Heart left ventricle (tissue), 16 donors: ENCODE data around the gene DPAGT1. TPM values are rescaled to one million over a fixed set of nuclear protein-coding genes. Genes with fewer than 3 reads are reported as not detected.

Experiments used
- ATAC-seq, 4 donors: fragments of 200-7000 bp; cut with Tn5 transposase; one replicate each; pipeline ENCODE4 v1.9.1; 2020 to 2022; ENCODE audit warnings: moderate library complexity in 4 of 4, mild to moderate bottlenecking in 3 of 4, moderate number of reproducible peaks in 1 of 4
- DNase-seq, 5 donors: peaks; one replicate each; pipeline ENCODE4 v3.0.0-alpha.2; 2020
- H3K27ac ChIP-seq, 12 donors: fragments of 200-600 bp; sonication (generic) in 4 of 12; one replicate each; pipeline versions ENCODE4 v1.5.0 to v1.8.0; 2016 to 2022; ENCODE audit warnings: mild to moderate bottlenecking in 2 of 12
- H3K27me3 ChIP-seq, 9 donors: fragments of 200-600 bp; sonication (generic) in 2 of 9; one replicate each; pipeline versions ENCODE4 v1.5.1 to v1.8.0; 2016 to 2022; ENCODE audit warnings: mild to moderate bottlenecking in 3 of 9
- H3K36me3 ChIP-seq, 9 donors: fragments of 200-600 bp; sonication (generic) in 2 of 9; one replicate each; pipeline versions ENCODE4 v1.5.0 to v1.8.0; 2018 to 2022; ENCODE audit warnings: mild to moderate bottlenecking in 2 of 9
- H3K4me1 ChIP-seq, 12 donors: fragments of 200-600 bp; sonication (generic) in 4 of 12; one replicate each; pipeline versions ENCODE4 v1.5.0 to v1.8.0; 2016 to 2022; ENCODE audit warnings: mild to moderate bottlenecking in 3 of 12
- H3K4me3 ChIP-seq, 12 donors: fragments of 200-600 bp; sonication (generic) in 4 of 12; one replicate each; pipeline versions ENCODE4 v1.5.0 to v1.8.0; 2017 to 2022; ENCODE audit warnings: mild to moderate bottlenecking in 9 of 12, moderate library complexity in 4 of 12
- H3K9me3 ChIP-seq, 12 donors: fragments of 200-600 bp; sonication (generic) in 4 of 12; one replicate each; pipeline versions ENCODE4 v1.5.0 to v1.8.0; 2016 to 2022; ENCODE audit warnings: mild to moderate bottlenecking in 1 of 12
- POLR2A ChIP-seq, 2 donors: fragments of 450-650 bp; IDR thresholded peaks; one replicate each; pipeline ENCODE4 v1.6.1; 2017; ENCODE audit warnings: antibody characterized with exemption in 2 of 2, mild to moderate bottlenecking in 2 of 2, moderate library complexity in 2 of 2
- WGBS, 4 donors: extraction: QIAGEN DNeasy Blood & Tissue Kit in 2 of 4; methylation state at CpG; one replicate each; pipeline versions ENCODE4 v1.1.5 to v1.1.7; 2013 to 2018; 5-methylcytosine and 5-hydroxymethylcytosine counted together
- intact Hi-C, 10 donors: fragments of 100-400 bp; cut with DNase I; formaldehyde crosslinking; loops; one replicate each; pipeline versions ENCODE4 v1.11.1 to v1.14.2; 2022
- polyA plus RNA-seq, 2 donors: library from polyadenylated mRNA; stranded (reverse); fragments of 200-250 nt; gene quantifications; one replicate each; pipeline ENCODE4 v1.2.3, GENCODE V29; 2013
- total RNA-seq, 9 donors: library from RNA; depleted of rRNA in 2 of 9; stranded (reverse); fragments of >200 nt in 2 of 9; fragmentation: NEBNext Ultra II Directional in 3 of 9; extraction: Animal tissue kit (Norgen Biotek cat#: 25700) in 3 of 9; gene quantifications; one replicate each; pipeline versions ENCODE4 v1.1.0 to v1.2.4, GENCODE V29; 2016 to 2023
- TF ChIP-seq, protein P1 (sequence below), 12 donors: fragments of 200-600 bp; sonication (generic) in 4 of 12; IDR thresholded peaks; one replicate each; pipeline versions ENCODE4 v1.5.0 to v1.8.0; 2018 to 2022; ENCODE audit warnings: antibody characterized with exemption in 12 of 12, mild to moderate bottlenecking in 5 of 12
- donor health status: ischemic (EF 13 %, LVEDD 7.1; RV severe dilation, severe dysfunction).
- donor health status: healthy with polysubstance abuse.
- donor health status: DM: no; HTN: yes; CAD: no.
- donor health status: DM: no; HTN: no; CAD: no.
- donor health status: ischemic (EF 25% LVEDD 6.9; RV normal size, moderate dysfunction).
- donor health status: ischemic (EF 25% LVEDD 5.7; RV mildly dilated, moderate dysfunction).
- donor health status: healthy.
- donor health status: DM: yes; HTN: yes; CAD: no.
- donor health status: ischemic (EF 35%, LVEDD 5.7; RV mildly dilated, moderate dysfunction).
- donor health status: nonischemic (EF 11% LVEDD 7.7; RV severe dilation, severe dysfunction).
- donor health status: DM: yes; HTN: yes; CAD: no.
- donor health status: PGD.
- donor health status: ischemic (EF 29% LVEDD 5.4; RV normal size, mild dysfunction).
- donor health status: nonischemic (EF 23%, LVEDD 6.1; RV moderate dilation, normal function).

The DPAGT1 gene
- total and polyA plus RNA-seq, 11 donors, result 11.2 to 32.9 (median 16.5) TPM

DNA sequence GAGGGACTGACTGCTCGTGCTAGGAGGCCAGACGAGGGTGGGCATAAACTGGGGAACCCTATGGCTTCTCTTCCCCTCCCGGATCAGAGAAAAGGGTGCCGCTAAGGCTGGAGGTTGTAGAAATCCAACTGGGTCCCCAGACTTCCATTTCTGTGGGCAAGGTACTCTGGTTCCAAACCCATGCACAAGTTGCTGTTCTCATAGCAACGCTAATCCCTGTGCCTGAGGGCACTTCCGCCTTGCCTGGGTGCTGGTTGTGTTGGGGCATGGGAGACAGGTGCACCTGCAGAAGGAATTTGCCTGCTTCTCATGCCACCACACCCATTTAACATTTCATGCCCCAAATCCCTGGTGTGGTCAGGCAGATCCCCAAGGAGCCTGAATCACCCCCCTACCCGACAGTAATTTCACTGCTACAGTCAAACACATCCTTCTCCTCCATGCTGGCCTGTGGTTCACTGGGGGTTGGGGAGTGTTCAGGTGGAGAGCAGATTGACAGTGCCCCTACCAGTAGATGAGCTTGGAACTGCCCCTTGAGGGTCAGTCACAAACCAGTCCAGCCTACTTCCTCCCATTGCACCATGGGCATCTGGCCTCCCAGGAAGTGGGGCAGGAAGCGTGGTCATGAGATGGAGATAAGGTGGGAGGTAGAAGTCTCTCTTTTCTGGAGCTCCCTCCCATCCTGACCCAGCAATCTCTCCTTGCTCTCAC, 6.6 kb upstream of the DPAGT1 start:
- DNase-seq (no peak), ATAC-seq (no peak)
- Histone ChIP-seq H3K4me1 (peaks cover 0 to 45% (median 27%) of the 10 kb centered on the region in 12 donors), H3K4me3 (peak overlapping the region; percentile 78 to 99 (median 96)), H3K27ac (peak overlapping the region in 11 of 12 donors; percentile 52 to 93 (median 78)), H3K36me3 (peaks cover 0 to 36% (median 23%) of the 10 kb centered on the region in 9 donors), H3K27me3 (no peaks in the 10 kb centered on the region), H3K9me3 (no peaks in the 10 kb centered on the region)
- WGBS, 4 donors, result 19 to 29% (median 22%) methylated on average over 6 to 8 of the region's 8 CpGs
- TF ChIP-seq, protein P1, sequence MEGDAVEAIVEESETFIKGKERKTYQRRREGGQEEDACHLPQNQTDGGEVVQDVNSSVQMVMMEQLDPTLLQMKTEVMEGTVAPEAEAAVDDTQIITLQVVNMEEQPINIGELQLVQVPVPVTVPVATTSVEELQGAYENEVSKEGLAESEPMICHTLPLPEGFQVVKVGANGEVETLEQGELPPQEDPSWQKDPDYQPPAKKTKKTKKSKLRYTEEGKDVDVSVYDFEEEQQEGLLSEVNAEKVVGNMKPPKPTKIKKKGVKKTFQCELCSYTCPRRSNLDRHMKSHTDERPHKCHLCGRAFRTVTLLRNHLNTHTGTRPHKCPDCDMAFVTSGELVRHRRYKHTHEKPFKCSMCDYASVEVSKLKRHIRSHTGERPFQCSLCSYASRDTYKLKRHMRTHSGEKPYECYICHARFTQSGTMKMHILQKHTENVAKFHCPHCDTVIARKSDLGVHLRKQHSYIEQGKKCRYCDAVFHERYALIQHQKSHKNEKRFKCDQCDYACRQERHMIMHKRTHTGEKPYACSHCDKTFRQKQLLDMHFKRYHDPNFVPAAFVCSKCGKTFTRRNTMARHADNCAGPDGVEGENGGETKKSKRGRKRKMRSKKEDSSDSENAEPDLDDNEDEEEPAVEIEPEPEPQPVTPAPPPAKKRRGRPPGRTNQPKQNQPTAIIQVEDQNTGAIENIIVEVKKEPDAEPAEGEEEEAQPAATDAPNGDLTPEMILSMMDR (IDR thresholded peaks at IDR 0.05), result no peak
- TF ChIP-seq POLR2A (IDR thresholded peaks at IDR 0.05), result no peak
- intact Hi-C loops, result loop anchor here in 1 of 10 donors (10.0 kb wide), 1 partner anchor 226 kb away; the partner anchor contains the start of gene RNF26

DNA sequence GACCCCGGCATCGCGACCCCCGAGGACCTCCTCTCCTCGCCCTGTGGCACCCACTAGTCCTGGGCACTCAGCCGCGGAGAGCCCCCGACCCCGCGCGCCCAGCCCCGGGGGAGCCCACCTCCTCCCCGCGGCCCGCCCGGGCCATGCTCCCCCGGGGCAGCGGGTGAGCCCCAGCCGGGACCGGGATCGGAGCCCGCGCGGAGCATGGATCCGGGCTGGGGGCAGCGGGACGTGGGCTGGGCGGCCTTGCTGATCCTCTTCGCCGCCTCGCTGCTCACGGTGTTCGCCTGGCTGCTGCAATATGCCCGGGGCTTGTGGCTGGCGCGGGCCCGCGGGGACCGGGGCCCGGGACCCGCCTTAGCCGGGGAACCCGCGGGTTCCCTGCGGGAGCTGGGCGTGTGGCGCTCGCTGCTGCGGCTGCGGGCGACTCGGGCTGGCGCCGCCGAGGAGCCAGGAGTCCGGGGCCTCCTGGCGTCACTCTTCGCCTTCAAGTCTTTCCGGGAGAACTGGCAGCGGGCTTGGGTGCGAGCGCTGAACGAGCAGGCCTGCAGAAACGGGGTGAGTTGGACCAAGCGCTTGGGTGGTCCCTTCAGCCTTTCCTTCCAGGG, 6.0 kb upstream of the DPAGT1 start:
- WGBS, 4 donors, result 0 to 1% (median 0%) methylated on average over 16 to 65 of the region's 65 CpGs
- no peaks in the 10 kb centered on the region for H3K9me3 ChIP-seq
- DNase-seq, result no peak
- intact Hi-C loops, result loop anchor here in 2 of 10 donors (2.0 to 10.0 kb wide), 2 partner anchors 61 to 227 kb away; partner anchors contain the start of genes NLRX1 (in 1 of the 2) and RNF26 (in 1 of the 2)
- H3K4me1 ChIP-seq, result peaks cover 0 to 52% (median 33%) of the 10 kb centered on the region in 12 donors
- H3K27me3 ChIP-seq, result no peaks in the 10 kb centered on the region
- peaks cover 0 to 29% (median 17%) of the 10 kb centered on the region in 9 donors for H3K36me3 ChIP-seq
- peak in 2 of 4 donors; percentile 32 to 36 for ATAC-seq
- peak overlapping the region; percentile 78 to 99 (median 96) for H3K4me3 ChIP-seq
- no peak for TF ChIP-seq POLR2A (IDR thresholded peaks at IDR 0.05)
- TF ChIP-seq, protein P1 (IDR thresholded peaks at IDR 0.05), result no peak
- H3K27ac ChIP-seq, result peak overlapping the region; percentile 52 to 93 (median 76)

DNA sequence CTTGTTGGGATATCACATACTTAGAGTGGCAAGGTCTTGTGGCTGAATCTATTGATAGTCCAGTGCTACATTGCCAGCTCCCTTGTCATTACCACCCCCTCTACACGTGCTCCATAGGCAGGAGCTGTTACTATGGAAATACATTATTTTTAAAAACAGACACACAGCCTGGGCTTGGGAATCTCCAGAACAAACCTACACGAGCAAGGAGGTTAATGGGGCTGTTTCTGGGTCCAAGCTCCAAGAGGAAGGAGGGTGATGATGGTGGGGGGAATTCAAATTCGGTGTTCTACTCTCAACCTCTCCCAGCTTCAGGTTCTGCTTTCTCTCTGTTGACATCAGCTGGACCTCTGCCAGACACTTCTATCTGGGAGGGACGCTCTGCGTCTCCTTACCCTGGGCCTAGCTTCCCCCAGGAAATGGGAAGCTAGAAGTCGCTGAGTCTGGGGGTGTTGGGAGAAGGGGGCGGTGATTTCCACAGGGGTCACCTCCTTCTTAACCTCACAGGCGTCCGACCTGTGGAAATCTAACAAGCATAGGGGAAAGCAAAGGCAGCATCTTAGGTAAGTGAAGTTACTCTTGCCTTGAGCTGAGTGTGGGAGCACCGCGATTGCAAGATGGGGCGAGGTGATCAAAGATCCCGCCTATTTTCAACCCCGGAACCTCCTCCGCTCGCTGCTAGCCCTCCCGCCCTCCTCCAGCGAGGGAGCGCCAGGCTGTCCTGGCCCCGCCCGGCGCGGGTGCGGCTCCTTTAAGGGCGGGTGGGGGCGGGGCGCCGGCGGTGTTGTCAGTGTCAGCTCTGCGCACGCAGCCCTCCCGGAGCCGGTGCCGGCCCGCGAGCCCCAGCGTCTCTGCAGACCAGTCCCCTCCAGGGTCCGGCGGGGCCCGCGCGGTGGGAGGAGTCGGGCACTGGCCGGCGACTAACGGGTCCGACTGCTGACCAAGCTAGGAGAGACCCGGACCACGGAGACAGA, 5.2 kb upstream of the DPAGT1 start, which contains the start of gene C2CD2L:
Gene C2CD2L (plus strand): TSS at position 781 of the 974 bp plus-strand sequence. CDS start 398 bp downstream, outside the sequence.
- Histone ChIP-seq H3K27ac (peak within 1 kb of the TSS; percentile 52 to 93 (median 76)), H3K36me3 (peaks cover 0 to 21% (median 9%) of the 10 kb centered on the region in 9 donors), H3K4me3 (peak within 1 kb of the TSS; percentile 78 to 99 (median 96)), H3K4me1 (peaks cover 0 to 53% (median 34%) of the 10 kb centered on the region in 12 donors), H3K27me3 (no peaks in the 10 kb centered on the region), H3K9me3 (no peaks in the 10 kb centered on the region)
- intact Hi-C loops, result loop anchor here in 2 of 10 donors (2.0 to 10.0 kb wide), 2 partner anchors 62 to 228 kb away; partner anchors contain the start of genes NLRX1 (in 1 of the 2) and RNF26 (in 1 of the 2)
- peak; percentile 90 to 96 (median 93) for DNase-seq
- peak; percentile 85 to 95 (median 94) for ATAC-seq
- peak in 1 of 2 donors; percentile 71 for TF ChIP-seq POLR2A (IDR thresholded peaks at IDR 0.05)
- TF ChIP-seq, protein P1 (IDR thresholded peaks at IDR 0.05), result no peak
- 0 to 1% (median 1%) methylated on average over 23 to 49 of the region's 49 CpGs for WGBS, 4 donors
